OCI-LY3 (cell line): Measurements from ENCODE around the gene AGTR1.

Experiments used
- CTCF ChIP-seq: fragments of 200-600, 300-600 bp; sonication (generic); IDR thresholded peaks from 2 replicates; pipeline ENCODE4 v1.5.1; 2014; ENCODE audit warnings: antibody characterized with exemption, low read length, low read depth
- EZH2phosphoT487 ChIP-seq: fragments of 200-600 bp; shearing (Covaris generic); IDR thresholded peaks from 2 replicates; pipeline ENCODE4 v1.6.1; 2018; ENCODE audit warnings: antibody characterized with exemption, mixed run types, low read depth

GRCh38 chr3:148758303-148758884 is 60.7 kb downstream of the AGTR1 start:
- TF ChIP-seq CTCF = no peak
- no peak for TF ChIP-seq EZH2phosphoT487
